Glutamatergic neuron (in vitro differentiated cells): ENCODE measurements around the gene FNDC3B. TPM values are rescaled to one million over a fixed set of nuclear protein-coding genes. Genes with fewer than 3 reads are reported as not detected.

Experiments used
- DNase-seq: peaks from one replicate; pipeline ENCODE4 v3.0.0; 2022
- H3K27ac Mint-ChIP-seq: one replicate; pipeline ENCODE4 v1.8.0; 2020; ENCODE audit warnings: mild to moderate bottlenecking, mixed read lengths, inconsistent platforms; ENCODE audit not compliant: unreplicated experiment
- H3K27me3 Mint-ChIP-seq: one replicate; pipeline ENCODE4 v1.8.0; 2020; ENCODE audit warnings: mild to moderate bottlenecking, moderate library complexity, mixed read lengths, inconsistent platforms; ENCODE audit not compliant: unreplicated experiment
- H3K36me3 Mint-ChIP-seq: one replicate; pipeline ENCODE4 v1.8.0; 2020; ENCODE audit warnings: mild to moderate bottlenecking, mixed read lengths, inconsistent platforms; ENCODE audit not compliant: unreplicated experiment
- H3K4me1 Mint-ChIP-seq: one replicate; pipeline ENCODE4 v1.8.0; 2020; ENCODE audit warnings: mild to moderate bottlenecking, low read depth, mixed read lengths, inconsistent platforms; ENCODE audit not compliant: unreplicated experiment
- H3K4me3 Mint-ChIP-seq: one replicate; pipeline ENCODE4 v1.8.0; 2020; ENCODE audit warnings: mild to moderate bottlenecking, mixed read lengths, inconsistent platforms; ENCODE audit not compliant: unreplicated experiment
- H3K9me3 Mint-ChIP-seq: one replicate; pipeline ENCODE4 v1.8.0; 2020; ENCODE audit warnings: mild to moderate bottlenecking, moderate library complexity, mixed read lengths, inconsistent platforms; ENCODE audit not compliant: unreplicated experiment
- total RNA-seq: library from RNA; stranded (reverse); fragmentation: NEBNext Ultra II Directional; extraction: Animal tissue kit (Norgen Biotek cat#: 25700); gene quantifications from one replicate; pipeline ENCODE4 v1.2.1, GENCODE V29; 2021; ENCODE audit not compliant: unreplicated experiment
- TF ChIP-seq, protein P1 (sequence below): fragments of 200-600 bp; sonication (generic); IDR thresholded peaks from one replicate; pipeline ENCODE4 v1.5.0; 2021; ENCODE audit not compliant: partially characterized antibody, unreplicated experiment

Gene FNDC3B
- total RNA-seq, 1 donor from 2014 or later, result 11.7 TPM

DNA sequence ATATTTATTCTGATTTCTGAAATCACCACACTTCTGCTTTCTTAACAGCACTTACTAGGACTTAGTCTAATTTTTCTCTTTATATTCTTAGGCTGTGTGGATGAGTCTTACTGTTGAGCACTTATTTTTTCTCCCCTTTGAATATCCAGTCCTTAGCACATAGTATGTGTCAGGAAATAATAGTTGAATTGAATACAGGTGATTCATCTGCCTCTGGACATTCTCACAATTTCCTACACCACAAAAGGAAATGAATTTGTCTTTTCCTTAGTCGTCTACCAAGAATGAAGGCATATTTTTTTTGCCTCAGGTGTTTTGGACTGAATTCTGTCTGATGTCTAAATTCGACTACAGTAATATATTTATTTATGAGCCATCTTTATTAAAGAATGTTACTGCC lies 204.6 kb downstream of the FNDC3B start:
- TF ChIP-seq, protein P1, sequence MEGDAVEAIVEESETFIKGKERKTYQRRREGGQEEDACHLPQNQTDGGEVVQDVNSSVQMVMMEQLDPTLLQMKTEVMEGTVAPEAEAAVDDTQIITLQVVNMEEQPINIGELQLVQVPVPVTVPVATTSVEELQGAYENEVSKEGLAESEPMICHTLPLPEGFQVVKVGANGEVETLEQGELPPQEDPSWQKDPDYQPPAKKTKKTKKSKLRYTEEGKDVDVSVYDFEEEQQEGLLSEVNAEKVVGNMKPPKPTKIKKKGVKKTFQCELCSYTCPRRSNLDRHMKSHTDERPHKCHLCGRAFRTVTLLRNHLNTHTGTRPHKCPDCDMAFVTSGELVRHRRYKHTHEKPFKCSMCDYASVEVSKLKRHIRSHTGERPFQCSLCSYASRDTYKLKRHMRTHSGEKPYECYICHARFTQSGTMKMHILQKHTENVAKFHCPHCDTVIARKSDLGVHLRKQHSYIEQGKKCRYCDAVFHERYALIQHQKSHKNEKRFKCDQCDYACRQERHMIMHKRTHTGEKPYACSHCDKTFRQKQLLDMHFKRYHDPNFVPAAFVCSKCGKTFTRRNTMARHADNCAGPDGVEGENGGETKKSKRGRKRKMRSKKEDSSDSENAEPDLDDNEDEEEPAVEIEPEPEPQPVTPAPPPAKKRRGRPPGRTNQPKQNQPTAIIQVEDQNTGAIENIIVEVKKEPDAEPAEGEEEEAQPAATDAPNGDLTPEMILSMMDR, result no peak

DNA sequence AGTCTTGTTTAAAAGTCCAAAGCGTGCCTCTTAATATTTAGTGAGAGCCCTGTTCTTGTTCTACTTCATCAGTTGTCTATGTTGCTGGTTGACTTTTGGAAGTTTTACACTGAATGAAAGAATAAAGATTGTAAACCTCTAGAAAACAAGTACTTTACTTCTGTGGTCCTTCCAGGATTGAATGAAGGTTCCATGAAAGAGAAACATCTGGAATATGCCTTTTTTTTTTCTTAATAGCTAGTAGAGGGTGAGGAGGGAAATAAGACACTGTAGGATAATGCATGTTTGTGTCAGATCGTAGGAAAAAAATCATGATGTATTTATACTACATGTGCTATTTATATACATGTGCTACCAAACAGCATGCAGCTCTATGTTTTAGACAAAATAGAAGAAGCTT lies 205.9 kb downstream of the FNDC3B start:
- no peak for DNase-seq
- Mint-ChIP-seq H3K4me1 (no peaks in the 10 kb centered on the region), H3K36me3 (peaks cover 20% of the 10 kb centered on the region), H3K4me3 (no peak overlapping the region), H3K27ac (no peak overlapping the region), H3K9me3 (peaks cover 3% of the 10 kb centered on the region), H3K27me3 (peaks cover 2% of the 10 kb centered on the region)
- TF ChIP-seq, protein P1, result no peak

More for the DNA sequence above, 204.6 kb downstream of the FNDC3B start:
- Mint-ChIP-seq H3K4me3 (no peak overlapping the region), H3K36me3 (peaks cover 20% of the 10 kb centered on the region), H3K27me3 (peaks cover 2% of the 10 kb centered on the region), H3K9me3 (peaks cover 3% of the 10 kb centered on the region), H3K4me1 (no peaks in the 10 kb centered on the region), H3K27ac (no peak overlapping the region)
- no peak for DNase-seq

DNA sequence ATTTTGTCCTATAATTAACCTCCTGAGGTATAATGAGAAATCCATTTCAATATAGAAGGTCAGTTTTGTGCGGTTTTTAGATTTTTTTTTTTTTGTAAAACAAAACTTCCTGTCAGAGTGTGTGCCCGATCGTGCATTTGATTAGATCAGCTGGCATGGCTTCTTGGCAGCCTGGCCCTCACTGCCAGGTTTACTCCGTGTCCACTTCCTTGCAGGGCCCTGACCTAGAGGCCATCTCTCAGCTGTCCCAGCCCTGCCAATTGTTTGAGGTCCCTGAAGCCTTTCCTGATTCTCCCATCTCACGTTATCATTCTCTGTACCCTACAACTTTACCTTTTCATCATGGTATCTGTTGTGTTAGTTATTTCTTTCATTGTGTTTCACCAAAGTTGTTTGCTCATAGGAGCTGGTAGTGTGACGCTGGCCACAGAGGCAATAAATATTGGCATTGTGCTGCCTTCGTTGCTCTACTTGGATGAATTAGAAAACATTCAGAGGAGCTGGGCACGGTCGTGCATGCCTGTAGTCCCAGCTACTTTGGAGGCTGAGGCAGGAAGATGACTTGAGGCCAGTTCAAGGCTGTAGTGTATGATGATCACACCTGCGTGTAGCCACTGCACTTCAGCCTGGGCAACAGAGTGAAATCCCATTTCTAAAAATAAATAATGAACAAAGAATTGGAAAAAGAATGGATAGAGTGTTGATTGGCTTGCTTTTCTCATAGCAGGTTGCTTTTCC lies 206.9 kb downstream of the FNDC3B start:
- H3K27ac Mint-ChIP-seq, result no peak overlapping the region
- H3K4me1 Mint-ChIP-seq, result no peaks in the 10 kb centered on the region
- TF ChIP-seq, protein P1, result no peak
- H3K27me3 Mint-ChIP-seq, result peaks cover 2% of the 10 kb centered on the region
- H3K36me3 Mint-ChIP-seq, result peaks cover 18% of the 10 kb centered on the region
- peaks cover 3% of the 10 kb centered on the region for H3K9me3 Mint-ChIP-seq
- no peak for DNase-seq
- H3K4me3 Mint-ChIP-seq, result no peak overlapping the region

DNA sequence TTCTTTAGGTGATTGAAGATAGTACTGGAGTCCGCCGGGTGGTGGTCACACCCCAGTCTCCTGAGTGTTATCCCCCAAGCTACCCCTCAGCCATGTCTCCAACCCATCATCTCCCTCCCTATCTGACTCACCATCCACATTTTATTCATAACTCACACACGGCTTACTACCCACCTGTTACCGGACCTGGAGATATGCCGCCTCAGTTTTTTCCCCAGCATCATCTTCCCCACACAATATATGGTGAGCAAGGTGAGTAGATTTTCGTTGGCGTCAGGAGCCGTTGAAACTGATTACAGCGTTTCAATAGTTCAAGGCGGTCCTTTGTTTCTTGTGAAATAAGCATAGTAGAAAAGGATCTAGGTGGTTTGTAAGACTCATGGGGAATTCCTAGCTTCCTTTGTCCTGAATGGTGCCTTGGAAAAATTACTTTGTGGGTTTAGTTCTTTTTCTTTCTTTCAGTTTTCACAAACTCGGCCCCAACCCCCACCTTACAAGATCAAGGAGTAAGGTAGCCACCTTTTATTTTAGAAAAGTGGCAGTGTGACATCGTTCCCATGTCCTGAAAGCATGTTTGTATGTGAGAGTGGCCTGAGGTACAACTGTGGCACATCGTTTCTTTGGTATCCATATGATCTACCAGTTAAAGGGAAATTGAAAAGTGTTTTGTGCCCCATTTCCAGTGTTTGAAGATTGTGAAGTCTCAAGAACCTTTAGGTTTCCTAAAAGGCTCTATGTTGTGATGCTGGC lies 208.3 kb downstream of the FNDC3B start:
- TF ChIP-seq, protein P1, result no peak
- no peak for DNase-seq
- H3K27me3 Mint-ChIP-seq, result peaks cover 2% of the 10 kb centered on the region
- no peak overlapping the region for H3K4me3 Mint-ChIP-seq
- no peak overlapping the region for H3K27ac Mint-ChIP-seq
- no peaks in the 10 kb centered on the region for H3K4me1 Mint-ChIP-seq
- H3K9me3 Mint-ChIP-seq, result peaks cover 3% of the 10 kb centered on the region
- H3K36me3 Mint-ChIP-seq, result peaks cover 11% of the 10 kb centered on the region

DNA sequence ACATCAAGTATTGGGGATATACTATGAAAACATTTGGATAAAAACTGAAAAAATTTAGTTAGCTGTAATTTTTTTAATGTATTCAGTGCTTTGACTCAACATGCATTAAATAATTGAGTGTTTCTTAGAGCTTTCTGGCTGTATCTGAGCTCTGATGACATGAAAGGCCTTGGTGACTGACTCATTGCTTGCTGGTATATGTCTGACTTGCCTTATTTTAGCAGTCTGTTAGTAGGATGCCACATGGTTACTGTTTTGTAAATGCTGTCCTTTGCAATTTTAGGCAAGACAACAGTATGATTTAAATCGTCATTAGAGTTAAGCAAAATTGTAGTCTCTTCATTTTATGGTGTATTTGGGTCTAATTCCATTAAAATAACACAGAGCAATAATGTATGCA lies 209.7 kb downstream of the FNDC3B start:
- Mint-ChIP-seq H3K36me3 (no peaks in the 10 kb centered on the region), H3K4me1 (no peaks in the 10 kb centered on the region), H3K27ac (no peak overlapping the region), H3K9me3 (no peaks in the 10 kb centered on the region), H3K4me3 (no peak overlapping the region), H3K27me3 (no peaks in the 10 kb centered on the region)
- TF ChIP-seq, protein P1, result no peak
- no peak for DNase-seq
